ES-I3 (cell line): Measurements from ENCODE around the gene TMEM131.
"Not testable (repeated sequence)": the region's sequence is repeated elsewhere in the genome, so short reads cannot be mapped to it uniquely, and the experiment has no call there.

Experiments
- H3K36me3 ChIP-seq: 2 replicates; pipeline ENCODE4 v1.6.1; 2013; ENCODE audit warnings: mild to moderate bottlenecking, low read length, control low read depth, moderate library complexity; ENCODE audit not compliant: insufficient read depth
- H3K4me1 ChIP-seq: 2 replicates; pipeline ENCODE4 v1.6.1; 2013; ENCODE audit warnings: mild to moderate bottlenecking, control low read depth, low read length; ENCODE audit not compliant: insufficient read depth
- H3K9ac ChIP-seq: 2 replicates; pipeline ENCODE4 v1.6.1; 2013; ENCODE audit warnings: low read depth, mild to moderate bottlenecking, low read length, moderate library complexity
- H3K9me3 ChIP-seq: 2 replicates; pipeline ENCODE4 v1.6.1; 2013; ENCODE audit warnings: mild to moderate bottlenecking, low read length, moderate library complexity; ENCODE audit not compliant: control insufficient read depth, insufficient read depth

Gene TMEM131

GRCh38 chr2:97910403-97911205 is 85.1 kb downstream of the TMEM131 start:
- no peaks in the 10 kb centered on the region for H3K4me1 ChIP-seq
- H3K9ac ChIP-seq, result no peak overlapping the region
- no peaks in the 10 kb centered on the region for H3K9me3 ChIP-seq
- H3K36me3 ChIP-seq, result no peaks in the 10 kb centered on the region

GRCh38 chr2:97908208-97908676 is 87.5 kb downstream of the TMEM131 start:
- Histone ChIP-seq H3K36me3 (no peaks in the 10 kb centered on the region), H3K4me1 (no peaks in the 10 kb centered on the region)

GRCh38 chr2:97907369-97908100 is 88.2 kb downstream of the TMEM131 start:
- Histone ChIP-seq H3K9ac (no peak overlapping the region), H3K9me3 (no peaks in the 10 kb centered on the region), H3K36me3 (no peaks in the 10 kb centered on the region), H3K4me1 (no peaks in the 10 kb centered on the region)

More at GRCh38 chr2:97908208-97908676, 87.5 kb downstream of the TMEM131 start:
- H3K9ac ChIP-seq, result no peak overlapping the region
- no peaks in the 10 kb centered on the region for H3K9me3 ChIP-seq

- Histone ChIP-seq H3K9me3 (no peaks in the 10 kb centered on the region), H3K4me1 (no peaks in the 10 kb centered on the region), H3K9ac (no peak overlapping the region), H3K36me3 (no peaks in the 10 kb centered on the region)
These were observed 89.4 kb downstream of the TMEM131 start for GRCh38 chr2:97906307-97906706.

GRCh38 chr2:97905294-97905693 is 90.5 kb downstream of the TMEM131 start:
- no peaks in the 10 kb centered on the region for H3K36me3 ChIP-seq
- H3K4me1 ChIP-seq, result no peaks in the 10 kb centered on the region
- H3K9me3 ChIP-seq, result no peaks in the 10 kb centered on the region
- H3K9ac ChIP-seq, result no peak overlapping the region

GRCh38 chr2:97901862-97902261 is 93.9 kb downstream of the TMEM131 start:
- no peaks in the 10 kb centered on the region for H3K4me1 ChIP-seq
- H3K36me3 ChIP-seq, result no peaks in the 10 kb centered on the region
- peaks cover 2% of the 10 kb centered on the region; the same call in 1 of the 2 replicates for H3K9me3 ChIP-seq
- no peak overlapping the region for H3K9ac ChIP-seq

- H3K9ac ChIP-seq, result no peak overlapping the region
- H3K9me3 ChIP-seq, result peaks cover 2% of the 10 kb centered on the region; the same call in 1 of the 2 replicates
- H3K4me1 ChIP-seq, result no peaks in the 10 kb centered on the region
- no peaks in the 10 kb centered on the region for H3K36me3 ChIP-seq
These were observed 94.9 kb downstream of the TMEM131 start for GRCh38 chr2:97900806-97901205.

GRCh38 chr2:97893042-97893441 is 102.7 kb downstream of the TMEM131 start:
- H3K9me3 ChIP-seq, H3K9ac ChIP-seq, H3K36me3 ChIP-seq: not testable (repeated sequence)
- H3K4me1 ChIP-seq, result peaks cover 12% of the 10 kb centered on the region; the same call in 1 of the 2 replicates

- Histone ChIP-seq H3K9me3 (no peaks in the 10 kb centered on the region), H3K4me1 (peaks cover 12% of the 10 kb centered on the region; the same call in 1 of the 2 replicates), H3K36me3 (0 out of 2 replicates have a peak, but pooled peaks cover under 1% of the 10 kb centered on the region), H3K9ac (no peak overlapping the region)
These were observed 104.1 kb downstream of the TMEM131 start for GRCh38 chr2:97891611-97892010.

GRCh38 chr2:97889156-97889555 is 106.6 kb downstream of the TMEM131 start:
- Histone ChIP-seq H3K9me3 (peaks cover 3% of the 10 kb centered on the region; the same call in 1 of the 2 replicates), H3K4me1 (peaks cover 12% of the 10 kb centered on the region; the same call in 1 of the 2 replicates), H3K36me3 (peaks cover 7% of the 10 kb centered on the region; the same call in 1 of the 2 replicates), H3K9ac (no peak overlapping the region)

- H3K36me3 ChIP-seq, result peaks cover 7% of the 10 kb centered on the region; the same call in 1 of the 2 replicates
- H3K4me1 ChIP-seq, result no peaks in the 10 kb centered on the region
- peaks cover 3% of the 10 kb centered on the region; the same call in 1 of the 2 replicates for H3K9me3 ChIP-seq
- no peak overlapping the region for H3K9ac ChIP-seq
These were observed 109.9 kb downstream of the TMEM131 start for GRCh38 chr2:97885841-97886240.

GRCh38 chr2:97880334-97880733 is 115.4 kb downstream of the TMEM131 start:
- Histone ChIP-seq H3K36me3 (no peaks in the 10 kb centered on the region), H3K4me1 (peaks cover 5% of the 10 kb centered on the region; the same call in 1 of the 2 replicates), H3K9ac (no peak overlapping the region), H3K9me3 (no peaks in the 10 kb centered on the region)

GRCh38 chr2:97878865-97879264 is 116.9 kb downstream of the TMEM131 start:
- Histone ChIP-seq H3K36me3 (no peaks in the 10 kb centered on the region), H3K9me3 (no peaks in the 10 kb centered on the region), H3K9ac (no peak overlapping the region), H3K4me1 (peaks cover 5% of the 10 kb centered on the region; the same call in 1 of the 2 replicates)

GRCh38 chr2:97878317-97878716 is 117.4 kb downstream of the TMEM131 start:
- H3K9ac ChIP-seq, H3K9me3 ChIP-seq, H3K36me3 ChIP-seq, H3K4me1 ChIP-seq: not testable (repeated sequence)
